Left ventricle myocardium inferior (tissue), 1 donor: ENCODE data around the gene IRF2BPL. TPM values are rescaled to one million over a fixed set of nuclear protein-coding genes. Genes with fewer than 3 reads are reported as not detected.

Source experiments
- DNase-seq: peaks from one replicate; pipeline ENCODE4 v3.0.0-alpha.2; 2020
- H3K27ac ChIP-seq: fragments of 200-600 bp; replicated peaks from 2 replicates; pipeline ENCODE4 v1.8.0; 2021
- H3K27me3 ChIP-seq: fragments of 200-600 bp; 2 replicates; pipeline ENCODE4 v1.8.0; 2021; ENCODE audit warnings: low read depth
- H3K36me3 ChIP-seq: fragments of 200-600 bp; 2 replicates; pipeline ENCODE4 v1.8.0; 2021
- H3K4me1 ChIP-seq: fragments of 200-600 bp; 2 replicates; pipeline ENCODE4 v1.8.0; 2021
- H3K4me3 ChIP-seq: fragments of 200-600 bp; 2 replicates; pipeline ENCODE4 v1.8.0; 2021; ENCODE audit warnings: mild to moderate bottlenecking, moderate library complexity
- H3K9me3 ChIP-seq: fragments of 200-600 bp; replicated peaks from 2 replicates; pipeline ENCODE4 v1.8.0; 2021
- CTCF ChIP-seq: fragments of 200-600 bp; IDR thresholded peaks from 2 replicates; pipeline ENCODE4 v1.8.0; 2021; ENCODE audit warnings: antibody characterized with exemption, mild to moderate bottlenecking, borderline replicate concordance
- intact Hi-C: fragments of 100-400 bp; cut with micrococcal nuclease; formaldehyde crosslinking; loops from one replicate; pipeline ENCODE4 v1.11.0; 2022
- total RNA-seq: library from RNA; stranded (reverse); fragmentation: NEBNext Ultra II Directional; extraction: Animal tissue kit (Norgen Biotek cat#: 25700); gene quantifications from one replicate; pipeline ENCODE4 v1.2.1, GENCODE V29; 2021
- donor health status: DM: no; HTN: yes; CAD: no; lungs with severe emphysema.

The IRF2BPL gene
- total RNA-seq, 1 donor from 2014 or later: 35.5 TPM

- H3K4me1 ChIP-seq: peaks cover 34% of the 10 kb centered on the region
- H3K9me3 ChIP-seq: no peaks in the 10 kb centered on the region
- no peak overlapping the region for H3K27ac ChIP-seq
- TF ChIP-seq CTCF: no peak
- no peaks in the 10 kb centered on the region for H3K36me3 ChIP-seq
- no peaks in the 10 kb centered on the region for H3K27me3 ChIP-seq
- intact Hi-C loops: no loop called here
- no peak for DNase-seq
- H3K4me3 ChIP-seq: no peak overlapping the region
Observed at GRCh38 chr14:77003960-77004710, 24.4 kb downstream of the IRF2BPL start.

GRCh38 chr14:77002889-77003288 is 25.6 kb downstream of the IRF2BPL start:
- no peak for TF ChIP-seq CTCF
- Histone ChIP-seq H3K27ac (no peak overlapping the region), H3K4me3 (no peak overlapping the region), H3K27me3 (no peaks in the 10 kb centered on the region), H3K9me3 (no peaks in the 10 kb centered on the region), H3K4me1 (peaks cover 23% of the 10 kb centered on the region), H3K36me3 (no peaks in the 10 kb centered on the region)
- DNase-seq: no peak
- intact Hi-C loops: no loop called here

- Histone ChIP-seq H3K9me3 (no peaks in the 10 kb centered on the region), H3K36me3 (no peaks in the 10 kb centered on the region), H3K4me3 (no peak overlapping the region), H3K27me3 (no peaks in the 10 kb centered on the region), H3K27ac (no peak overlapping the region), H3K4me1 (peaks cover 17% of the 10 kb centered on the region)
- DNase-seq: no peak
- TF ChIP-seq CTCF: no peak
- intact Hi-C loops: no loop called here
Observed at GRCh38 chr14:77002335-77002734, 26.2 kb downstream of the IRF2BPL start.

- Histone ChIP-seq H3K4me3 (peak overlapping the region; percentile 49), H3K4me1 (peaks cover 13% of the 10 kb centered on the region), H3K9me3 (no peaks in the 10 kb centered on the region), H3K27ac (peak overlapping the region; percentile 59), H3K36me3 (no peaks in the 10 kb centered on the region), H3K27me3 (no peaks in the 10 kb centered on the region)
- no peak for TF ChIP-seq CTCF
- intact Hi-C loops: no loop called here
- DNase-seq: peak; percentile 32
Observed at GRCh38 chr14:77000340-77001270, 27.9 kb downstream of the IRF2BPL start.

- H3K4me3 ChIP-seq: no peak overlapping the region
- peaks cover 13% of the 10 kb centered on the region for H3K4me1 ChIP-seq
- no peaks in the 10 kb centered on the region for H3K9me3 ChIP-seq
- H3K36me3 ChIP-seq: no peaks in the 10 kb centered on the region
- intact Hi-C loops: no loop called here
- no peak for TF ChIP-seq CTCF
- DNase-seq: no peak
- H3K27ac ChIP-seq: no peak overlapping the region
- H3K27me3 ChIP-seq: no peaks in the 10 kb centered on the region
Observed at GRCh38 chr14:76998910-76999309, 29.6 kb downstream of the IRF2BPL start.
